GM12878 (cell line): ENCODE measurements around the gene PFKFB3. TPM values are rescaled to one million over a fixed set of nuclear protein-coding genes. Genes with fewer than 3 reads are reported as not detected.

ENCODE experiments used
- ATAC-seq: fragments of 200-7000 bp; cut with Tn5 transposase; 3 replicates; pipeline ENCODE4 v1.9.1; 2020; ENCODE audit warnings: mild to moderate bottlenecking, moderate library complexity
- BruUV-seq: library from RNA; stranded (reverse); fragments of 400-500 nt; replicated peaks from 2 replicates; lab custom pipeline; 2021; lab: Mats Ljungman, UMichigan
- CTCF ChIA-PET: fragments of 300-600 bp; sonication (Branson Sonifier 250); formaldehyde crosslinking; extraction: SDS; loops from one replicate; lab custom pipeline; 2021; ENCODE audit warnings: inconsistent platforms; lab: Yijun Ruan, JAX
- POLR2A ChIA-PET: fragments of 350-600 bp; formaldehyde crosslinking; extraction: SDS; loops from one replicate; lab custom pipeline; 2021; ENCODE audit warnings: inconsistent platforms; lab: Charles Lee
- RAD21 ChIA-PET: fragments of 300-600 bp; sonication (Branson Sonifier 250); formaldehyde crosslinking; loops from one replicate; lab custom pipeline; 2023; ENCODE audit warnings: antibody characterized with exemption; ENCODE audit not compliant: unreplicated experiment; lab: Charles Lee
- SMC1A ChIA-PET: fragments of 300-600 bp; sonication (Branson Sonifier 250); formaldehyde crosslinking; loops from one replicate; lab custom pipeline; 2023; ENCODE audit not compliant: unreplicated experiment, uncharacterized antibody; lab: Charles Lee
- DNase-seq: peaks from one replicate; pipeline ENCODE4 v3.0.0-alpha.2; 2011; ENCODE audit warnings: low read depth, low spot score
- FAIRE-seq: peaks from 3 replicates; lab custom pipeline; 2011; peaks lifted over from hg19 to GRCh38; lab: Jason Lieb, UNC
- H2AFZ ChIP-seq: 2 replicates; pipeline ENCODE4 v1.6.0; 2011; ENCODE audit warnings: low read depth, low read length, control low read depth; ENCODE audit not compliant: control insufficient read depth
- H3K27ac ChIP-seq: 2 replicates; pipeline ENCODE4 v1.5.1; 2011; ENCODE audit warnings: control low read depth; ENCODE audit not compliant: control insufficient read depth, insufficient read depth
- H3K27me3 ChIP-seq, 2 experiments: replicated peaks in 1 of 2; 2 replicates each; pipeline versions ENCODE4 v1.6.0 to v1.6.1; 2011; ENCODE audit warnings: low read length in 1 of 2; ENCODE audit not compliant: control insufficient read depth in 2 of 2, insufficient read depth in 2 of 2
- H3K36me3 ChIP-seq, 2 experiments: 2 replicates each; pipeline ENCODE4 v1.5.1; 2011; ENCODE audit warnings: low read length in 1 of 2; ENCODE audit not compliant: control insufficient read depth in 2 of 2, insufficient read depth in 2 of 2
- H3K4me1 ChIP-seq: 2 replicates; pipeline ENCODE4 v1.6.1; 2011; ENCODE audit warnings: mild to moderate bottlenecking, low read length, moderate library complexity, mixed read lengths; ENCODE audit not compliant: control insufficient read depth, insufficient read depth
- H3K4me2 ChIP-seq: 2 replicates; pipeline ENCODE4 v1.6.0; 2011; ENCODE audit warnings: control low read depth; ENCODE audit not compliant: control insufficient read depth, insufficient read depth
- H3K4me3 ChIP-seq: fragments of 200-600 bp; sonication (generic); 2 replicates; pipeline ENCODE4 v1.5.1; 2016
- H3K79me2 ChIP-seq: 2 replicates; pipeline ENCODE4 v1.6.0; 2011; ENCODE audit warnings: low read length; ENCODE audit not compliant: control insufficient read depth, insufficient read depth
- H3K9ac ChIP-seq: 2 replicates; pipeline ENCODE4 v1.8.0; 2011; ENCODE audit warnings: low read length, control low read depth, mixed read lengths; ENCODE audit not compliant: control insufficient read depth, insufficient read depth
- H3K9me3 ChIP-seq: replicated peaks from 3 replicates; pipeline ENCODE4 v1.5.1; 2011; ENCODE audit warnings: mild to moderate bottlenecking, low read length; ENCODE audit not compliant: control insufficient read depth, insufficient read depth
- H4K20me1 ChIP-seq: 2 replicates; pipeline ENCODE4 v1.6.0; 2011; ENCODE audit not compliant: control insufficient read depth, insufficient read depth
- BACH1 ChIP-seq: fragments of 450-650 bp; IDR thresholded peaks from 2 replicates; pipeline ENCODE4 v1.6.1; 2017; ENCODE audit warnings: mild to moderate bottlenecking, borderline replicate concordance
- BHLHE40 ChIP-seq, 2 experiments: fragments of 450-650 bp in 1 of 2; IDR thresholded peaks; 2 replicates each; pipeline ENCODE4 v1.6.1; 2011 to 2017; ENCODE audit warnings: low read depth in 2 of 2, borderline replicate concordance in 1 of 2, improper control_type of control experiment in 1 of 2, low read length in 1 of 2, mild to moderate bottlenecking in 1 of 2
- CHD1 ChIP-seq: IDR thresholded peaks from 2 replicates; pipeline ENCODE4 v1.6.1; 2012; ENCODE audit warnings: low read depth, low read length, improper control_type of control experiment
- EZH2 ChIP-seq: IDR thresholded peaks from 2 replicates; pipeline ENCODE4 v1.6.1; 2012; ENCODE audit warnings: low read depth, mild to moderate bottlenecking, control low read depth, inconsistent platforms, low read length, borderline replicate concordance; ENCODE audit not compliant: control insufficient read depth
- HCFC1 ChIP-seq: fragments of 150-350 bp; IDR thresholded peaks from 2 replicates; pipeline ENCODE4 v1.6.1; 2014; ENCODE audit warnings: low read length
- HSF1 ChIP-seq: fragments of 150-350 bp; IDR thresholded peaks from 2 replicates; pipeline ENCODE4 v1.6.1; 2014; ENCODE audit warnings: mild to moderate bottlenecking, low read depth, low read length
- MYC ChIP-seq: IDR thresholded peaks from 2 replicates; pipeline ENCODE4 v1.6.1; 2011; ENCODE audit warnings: mild to moderate bottlenecking, low read length, moderate library complexity, inconsistent platforms; ENCODE audit not compliant: insufficient read depth, insufficient replicate concordance, insufficient read length, severe bottlenecking
- RAD51 ChIP-seq: fragments of 450-650 bp; IDR thresholded peaks from 2 replicates; pipeline ENCODE4 v1.6.1; 2016; ENCODE audit warnings: moderate library complexity, mild to moderate bottlenecking, inconsistent platforms
- ZNF384 ChIP-seq: IDR thresholded peaks from 2 replicates; pipeline ENCODE4 v1.6.1; 2012; ENCODE audit warnings: low read depth, mild to moderate bottlenecking, low read length, improper control_type of control experiment, borderline replicate concordance
- ZSCAN29 ChIP-seq: fragments of 450-650 bp; IDR thresholded peaks from 2 replicates; pipeline ENCODE4 v1.6.1; 2017; ENCODE audit warnings: mild to moderate bottlenecking, moderate library complexity
- WGBS: methylation state at CpG from one replicate; pipeline ENCODE4 v1.1.6; 2016; ENCODE audit warnings: low lambda C conversion rate; ENCODE audit not compliant: insufficient replicate concordance, insufficient coverage; ENCODE audit errors: missing lambda C conversion rate; 5-methylcytosine and 5-hydroxymethylcytosine counted together
- in situ Hi-C: fragments of 300-500 bp; cut with MboI; formaldehyde crosslinking; loops from 9 replicates; pipeline ENCODE4 v1.14.3; 2018; ENCODE audit warnings: mixed read lengths
- intact Hi-C: fragments of 100-400 bp; cut with micrococcal nuclease; formaldehyde crosslinking; loops from one replicate; pipeline ENCODE4 v1.14.2; 2022; ENCODE audit not compliant: unreplicated experiment
- polyA plus RNA-seq, 11 experiments: library from polyadenylated mRNA; depleted of rRNA in 4 of 11; unstranded in 6 of 11; stranded (reverse) in 5 of 11; fragments of >200 nt; fragmentation: Nextera tagmentation in 4 of 11; fragmentation: Illumina TruSeq in 1 of 11; extraction: Ambion mirVana in 4 of 11; extraction: Trizol in 1 of 11; gene quantifications; 1 replicate in 1 of 11; 2 replicates in 10 of 11; pipeline versions ENCODE4 v1.2.1 to v1.2.3, GENCODE V29; 2011 to 2016; ENCODE audit warnings: inconsistent platforms in 2 of 11, missing spikeins in 2 of 11, low read depth in 1 of 11
- total RNA-seq, 4 experiments: library from RNA; depleted of rRNA in 3 of 4; stranded (reverse); fragments of >200 nt in 3 of 4; fragmentation: Illumina TruSeq in 1 of 4; extraction: Trizol in 1 of 4; gene quantifications; 2 replicates each; pipeline versions ENCODE4 v1.2.1 to v1.2.3, GENCODE V29; 2013 to 2021

PFKFB3 gene
- total and polyA plus RNA-seq, 10 of the 15 experiments (the other 5 are each of a cell fraction or from before 2014, with no cell fraction given): 1.6 to 46.7 (median 13.7) TPM

- Histone ChIP-seq H4K20me1 (no peaks in the 10 kb centered on the region), H3K27me3 (no peaks in the 10 kb centered on the region), H3K4me1 (peaks cover 31% of the 10 kb centered on the region), H3K36me3 (no peaks in the 10 kb centered on the region), H3K27ac (peak overlapping the region; percentile 70), H3K4me2 (no peak overlapping the region), H3K79me2 (no peaks in the 10 kb centered on the region), H3K9ac (no peak overlapping the region), H2AFZ (no peak overlapping the region), H3K4me3 (no peak overlapping the region), H3K9me3 (peaks cover 4% of the 10 kb centered on the region; the same call in 2 of the 3 replicates)
- FAIRE-seq: no peak
- ChIA-PET SMC1A (interaction anchor here (0.6 to 11.0 kb wide), 13 partner anchors 8 to 238 kb away, joined by 3 to 153 read pairs (median 6); partner anchors contain the start of gene PFKFB3), RAD21 (interaction anchor here (0.7 to 7.2 kb wide), 7 partner anchors 24 to 188 kb away, joined by 4 to 71 read pairs (median 23); partner anchors contain the start of gene PFKFB3), CTCF (interaction anchor here (1.1 to 3.7 kb wide), 4 partner anchors 21 to 103 kb away, joined by 4 to 20 read pairs (median 8); no protein-coding TSS in a partner anchor), POLR2A (interaction anchor here (1.5 to 3.4 kb wide), 4 partner anchors 23 to 104 kb away, joined by 3 to 32 read pairs (median 10); no protein-coding TSS in a partner anchor)
- no peak for ATAC-seq
- TF ChIP-seq RAD51: no peak
- peak; percentile 25 to 46; a peak in 1 of 4 replicates for TF ChIP-seq BHLHE40 (IDR thresholded peaks at IDR 0.05; ENCODE audit: borderline replicate concordance in 1 of 2, low read depth in 2 of 2, low read length in 1 of 2)
- TF ChIP-seq BACH1: 0 out of 2 replicates have a peak, but pooled peaks have one; percentile 6
- no peak for DNase-seq
- BruUV-seq: no TSS peak
- WGBS: 51% methylated on average over 11 of the region's 11 CpGs
- intact Hi-C loops: loop anchor here (5.0 kb wide), 1 partner anchor 97 kb away; the partner anchor contains the start of gene PFKFB3
- in situ Hi-C loops: no loop called here
Measured at GRCh38 chr10:6299234-6299633, 96.5 kb downstream of the PFKFB3 start.

GRCh38 chr10:6299743-6300105 lies 97.0 kb downstream of the PFKFB3 start:
- H3K79me2 ChIP-seq: no peaks in the 10 kb centered on the region
- ATAC-seq (no peak), DNase-seq (no peak), FAIRE-seq (no peak)
- H3K9ac ChIP-seq: no peak overlapping the region
- H3K4me1 ChIP-seq: peaks cover 31% of the 10 kb centered on the region
- BruUV-seq: TSS peak; percentile 93
- RAD21 ChIA-PET: interaction anchor here (0.7 to 7.2 kb wide), 13 partner anchors 21 to 189 kb away, joined by 3 to 71 read pairs (median 6); partner anchors contain the start of gene PFKFB3
- 31% methylated on average over 2 of the region's 2 CpGs for WGBS
- POLR2A ChIA-PET: interaction anchor here (0.9 to 3.4 kb wide), 11 partner anchors 10 to 103 kb away, joined by 3 to 32 read pairs (median 4); partner anchors contain the start of gene PFKFB3
- in situ Hi-C loops: no loop called here
- H3K4me2 ChIP-seq: peak overlapping the region; percentile 83; the same call in 1 of the 2 replicates
- H3K9me3 ChIP-seq: no peaks in the 10 kb centered on the region; the same call in 2 of the 3 replicates
- CTCF ChIA-PET: interaction anchor here (0.9 to 3.7 kb wide), 13 partner anchors 14 to 183 kb away, joined by 3 to 20 read pairs (median 5); partner anchors contain the start of gene PFKFB3
- no peaks in the 10 kb centered on the region for H3K27me3 ChIP-seq
- no peaks in the 10 kb centered on the region for H3K36me3 ChIP-seq
- no peak for TF ChIP-seq MYC
- no peak for TF ChIP-seq HSF1
- no peak for TF ChIP-seq EZH2
- TF ChIP-seq ZNF384: peak; percentile 84
- TF ChIP-seq CHD1: peak; percentile 44; the same call in 1 of the 2 replicates
- no peak for TF ChIP-seq HCFC1
- no peak for TF ChIP-seq ZSCAN29
- no peak for TF ChIP-seq BHLHE40 (IDR thresholded peaks at IDR 0.05; ENCODE audit: borderline replicate concordance in 1 of 2, low read depth in 2 of 2, low read length in 1 of 2)
- H3K27ac ChIP-seq: peak overlapping the region; percentile 70
- SMC1A ChIA-PET: interaction anchor here (0.6 to 11.0 kb wide), 16 partner anchors 8 to 249 kb away, joined by 3 to 153 read pairs (median 6); partner anchors contain the start of gene PFKFB3
- intact Hi-C loops: loop anchor here (1.0 to 5.0 kb wide), 5 partner anchors 24 to 101 kb away; partner anchors contain the start of gene PFKFB3
- H3K4me3 ChIP-seq: no peak overlapping the region
- H2AFZ ChIP-seq: no peak overlapping the region; the same call in 1 of the 2 replicates
- no peaks in the 10 kb centered on the region for H4K20me1 ChIP-seq
